WTC11 (cell line): ENCODE data around the gene SMARCB1. TPM values are rescaled to one million over a fixed set of nuclear protein-coding genes. Genes with fewer than 3 reads are reported as not detected.

Source experiments
- ATAC-seq: fragments of 200-7000 bp; cut with Tn5 transposase; 2 replicates; pipeline ENCODE4 v1.10.0; 2021; ENCODE audit warnings: mild to moderate bottlenecking, moderate library complexity
- CTCF ChIA-PET: fragments of 300-600 bp; sonication (Branson Sonifier 250); formaldehyde crosslinking; loops from one replicate; lab custom pipeline; 2021; ENCODE audit warnings: antibody characterized with exemption; lab: Charles Lee
- POLR2A ChIA-PET: fragments of 350-600 bp; sonication (Branson Sonifier 250); formaldehyde crosslinking; loops from one replicate; lab custom pipeline; 2021; ENCODE audit warnings: antibody characterized with exemption; lab: Charles Lee
- DNase-seq: peaks from one replicate; pipeline ENCODE4 v3.0.0; 2021; ENCODE audit warnings: low spot score
- H3K27ac Mint-ChIP-seq: 2 replicates; pipeline ENCODE4 v1.8.0; 2021; ENCODE audit warnings: mixed read lengths
- H3K27me3 Mint-ChIP-seq: 2 replicates; pipeline ENCODE4 v1.8.0; 2021; ENCODE audit warnings: low read depth, mild to moderate bottlenecking, moderate library complexity, mixed read lengths
- H3K36me3 Mint-ChIP-seq: 2 replicates; pipeline ENCODE4 v1.8.0; 2021; ENCODE audit warnings: mixed read lengths
- H3K4me1 Mint-ChIP-seq: 2 replicates; pipeline ENCODE4 v1.8.0; 2022; ENCODE audit warnings: mixed read lengths
- H3K4me3 Mint-ChIP-seq: 2 replicates; pipeline ENCODE4 v1.8.0; 2021; ENCODE audit warnings: mild to moderate bottlenecking, moderate library complexity, mixed read lengths
- H3K9me3 Mint-ChIP-seq: 2 replicates; pipeline ENCODE4 v1.8.0; 2021; ENCODE audit warnings: mixed read lengths
- CREB1 ChIP-seq: sonication (generic); formaldehyde crosslinking; IDR thresholded peaks from 2 replicates; pipeline ENCODE4 v1.8.0; 2023; ENCODE audit warnings: mild to moderate bottlenecking, missing genetic modification reagents
- CTCF ChIP-seq: fragments of 200-600 bp; IDR thresholded peaks from 2 replicates; pipeline ENCODE4 v1.8.0; 2022; ENCODE audit warnings: antibody characterized with exemption
- ETV6 ChIP-seq: sonication (generic); formaldehyde crosslinking; IDR thresholded peaks from 2 replicates; pipeline ENCODE4 v1.8.1; 2022; ENCODE audit warnings: mild to moderate bottlenecking, missing genetic modification reagents
- FOXP4 ChIP-seq: sonication (generic); formaldehyde crosslinking; IDR thresholded peaks from 2 replicates; pipeline ENCODE4 v1.8.0; 2022; ENCODE audit warnings: mild to moderate bottlenecking, missing genetic modification reagents
- GRHL2 ChIP-seq: fragments of 250-450 bp; sonication (Bioruptor Pico); IDR thresholded peaks from 2 replicates; pipeline ENCODE4 v1.8.0; 2022; ENCODE audit warnings: mild to moderate bottlenecking, moderate library complexity; ENCODE audit not compliant: insufficient replicate concordance, severe bottlenecking
- IRF1 ChIP-seq: sonication (generic); formaldehyde crosslinking; IDR thresholded peaks from 2 replicates; pipeline ENCODE4 v1.8.0; 2023; ENCODE audit warnings: missing genetic modification reagents
- KAT7 ChIP-seq: sonication (generic); formaldehyde crosslinking; IDR thresholded peaks from 2 replicates; pipeline ENCODE4 v1.8.1; 2023; ENCODE audit warnings: missing genetic modification reagents, mild to moderate bottlenecking, borderline replicate concordance
- NR1H2 ChIP-seq: sonication (generic); formaldehyde crosslinking; IDR thresholded peaks from 2 replicates; pipeline ENCODE4 v1.9.0; 2021; ENCODE audit warnings: mild to moderate bottlenecking, moderate library complexity, missing genetic modification reagents
- NR2C2 ChIP-seq: sonication (generic); formaldehyde crosslinking; IDR thresholded peaks from 2 replicates; pipeline ENCODE4 v1.8.0; 2022; ENCODE audit warnings: mild to moderate bottlenecking, missing genetic modification reagents
- OVOL2 ChIP-seq: fragments of 250-450 bp; sonication (Bioruptor Pico); IDR thresholded peaks from 2 replicates; pipeline ENCODE4 v1.9.0; 2021; ENCODE audit warnings: mild to moderate bottlenecking, borderline replicate concordance
- RELA ChIP-seq: sonication (generic); formaldehyde crosslinking; IDR thresholded peaks from 2 replicates; pipeline ENCODE4 v1.8.1; 2022; ENCODE audit warnings: missing genetic modification reagents, mild to moderate bottlenecking, borderline replicate concordance
- USF2 ChIP-seq: sonication (generic); formaldehyde crosslinking; IDR thresholded peaks from 2 replicates; pipeline ENCODE4 v1.8.1; 2023; ENCODE audit warnings: mild to moderate bottlenecking, missing genetic modification reagents, moderate library complexity
- ZBTB21 ChIP-seq: sonication (generic); formaldehyde crosslinking; IDR thresholded peaks from 2 replicates; pipeline ENCODE4 v1.8.1; 2023; ENCODE audit warnings: mild to moderate bottlenecking, missing genetic modification reagents, borderline replicate concordance
- ZNF281 ChIP-seq: sonication (generic); formaldehyde crosslinking; IDR thresholded peaks from 2 replicates; pipeline ENCODE4 v1.8.0; 2023; ENCODE audit warnings: mild to moderate bottlenecking, missing genetic modification reagents
- total RNA-seq: library from RNA; stranded (reverse); gene quantifications from 3 replicates; pipeline ENCODE4 v1.2.3, GENCODE V29; 2021

SMARCB1 gene
- total RNA-seq, 1 experiment from 2014 or later: 135 TPM

- TF ChIP-seq CTCF (no peak), IRF1 (CRISPR knock-in tag) (no peak), ZBTB21 (no peak), ETV6 (CRISPR knock-in tag) (peak; percentile 83), FOXP4 (CRISPR knock-in tag) (0 out of 2 replicates have a peak, but pooled peaks have one; percentile 17)
These were observed 35.9 kb upstream of the SMARCB1 start, which contains the start of gene ZNF70 (continued) for GRCh38 chr22:23750714-23751440.

GRCh38 chr22:23751441-23751996, 35.2 kb upstream of the SMARCB1 start:
- TF ChIP-seq KAT7 (CRISPR knock-in tag) (0 out of 2 replicates have a peak, but pooled peaks have one; percentile 30), RELA (CRISPR knock-in tag) (no peak), CREB1 (CRISPR knock-in tag) (0 out of 2 replicates have a peak, but pooled peaks have one; percentile 6), ETV6 (CRISPR knock-in tag) (peak; percentile 29; the same call in 1 of the 2 replicates), OVOL2 (CRISPR knock-in tag) (no peak), USF2 (CRISPR knock-in tag) (peak; percentile 27; the same call in 1 of the 2 replicates), NR2C2 (CRISPR knock-in tag) (no peak), NR1H2 (CRISPR knock-in tag) (no peak), GRHL2 (no peak), ZNF281 (CRISPR knock-in tag) (0 out of 2 replicates have a peak, but pooled peaks have one; percentile 6)
- peak; percentile 25 for ATAC-seq
- H3K4me3 Mint-ChIP-seq: peak overlapping the region; percentile 80
- no peaks in the 10 kb centered on the region for H3K27me3 Mint-ChIP-seq
- DNase-seq: peak; percentile 51
- no peaks in the 10 kb centered on the region for H3K36me3 Mint-ChIP-seq
- CTCF ChIA-PET: interaction anchor here (0.7 to 2.2 kb wide), 5 partner anchors 12 to 160 kb away, joined by 3 to 8 read pairs (median 4); partner anchors contain the start of genes C22orf15 and SLC2A11
- H3K27ac Mint-ChIP-seq: peak overlapping the region; percentile 84
- POLR2A ChIA-PET: interaction anchor here (0.7 to 1.4 kb wide), 3 partner anchors 35 to 305 kb away, joined by 3 to 5 read pairs (median 4); partner anchors contain the start of gene SLC2A11
- H3K9me3 Mint-ChIP-seq: no peaks in the 10 kb centered on the region
- peaks cover 23% of the 10 kb centered on the region for H3K4me1 Mint-ChIP-seq
